HepG2 (cell line): ENCODE measurements around the gene SERINC4. TPM values are rescaled to one million over a fixed set of nuclear protein-coding genes. Genes with fewer than 3 reads are reported as not detected.

Source experiments
- ERF ChIP-seq: IDR thresholded peaks from 2 replicates; pipeline ENCODE4 v1.6.1; 2018; ENCODE audit warnings: missing biosample characterization, missing genetic modification reagents
- HBP1 ChIP-seq: IDR thresholded peaks from 2 replicates; pipeline ENCODE4 v1.6.1; 2016; ENCODE audit warnings: low read depth, control low read depth
- HNRNPK ChIP-seq: fragments of 200-400 bp; formaldehyde crosslinking; IDR thresholded peaks from 2 replicates; pipeline ENCODE4 v1.6.1; 2018; ENCODE audit warnings: low read length, low read depth, moderate library complexity, mild to moderate bottlenecking; ENCODE audit not compliant: poor library complexity, severe bottlenecking
- HOMEZ ChIP-seq: IDR thresholded peaks from 2 replicates; pipeline ENCODE4 v1.6.1; 2016; ENCODE audit warnings: low read depth
- KAT8 ChIP-seq: IDR thresholded peaks from 2 replicates; pipeline ENCODE4 v1.6.1; 2016; ENCODE audit warnings: missing genetic modification reagents, missing compliant biosample characterization
- KDM3A ChIP-seq: IDR thresholded peaks from 2 replicates; pipeline ENCODE4 v1.6.1; 2018; ENCODE audit warnings: low read depth, missing compliant biosample characterization
- MIER2 ChIP-seq: IDR thresholded peaks from 2 replicates; pipeline ENCODE4 v1.6.1; 2016; ENCODE audit warnings: missing biosample characterization, missing genetic modification reagents
- NFAT5 ChIP-seq: sonication (generic); formaldehyde crosslinking; IDR thresholded peaks from 2 replicates; pipeline ENCODE4 v1.4.0; 2020; ENCODE audit warnings: missing genetic modification reagents
- SMAD1 ChIP-seq: sonication (generic); formaldehyde crosslinking; IDR thresholded peaks from 2 replicates; pipeline ENCODE4 v1.4.0; 2020; ENCODE audit warnings: missing genetic modification reagents, low read depth, mild to moderate bottlenecking, borderline replicate concordance
- TMF1 ChIP-seq: sonication (generic); formaldehyde crosslinking; IDR thresholded peaks from 2 replicates; pipeline ENCODE4 v1.8.1; 2022; ENCODE audit warnings: low read depth, missing genetic modification reagents
- TOPORS ChIP-seq: sonication (generic); formaldehyde crosslinking; IDR thresholded peaks from 2 replicates; pipeline ENCODE4 v1.8.0; 2023; ENCODE audit warnings: mild to moderate bottlenecking, missing genetic modification reagents
- ZBTB7A ChIP-seq: sonication (generic); formaldehyde crosslinking; IDR thresholded peaks from 2 replicates; pipeline ENCODE4 v1.8.0; 2022; ENCODE audit warnings: mild to moderate bottlenecking, missing genetic modification reagents
- ZNF281 ChIP-seq: sonication (generic); formaldehyde crosslinking; IDR thresholded peaks from 2 replicates; pipeline ENCODE4 v1.4.0; 2020; ENCODE audit warnings: missing genetic modification reagents, borderline replicate concordance
- ZNF574 ChIP-seq: sonication (generic); formaldehyde crosslinking; IDR thresholded peaks from 2 replicates; pipeline ENCODE4 v1.4.0; 2020; ENCODE audit warnings: missing genetic modification reagents
- polyA plus RNA-seq, 8 experiments: library from polyadenylated mRNA; depleted of rRNA in 3 of 8; stranded (reverse) in 7 of 8; unstranded in 1 of 8; fragments of >200 nt; fragmentation: Illumina TruSeq in 4 of 8; extraction: Trizol in 4 of 8; gene quantifications; 2 replicates each; pipeline versions ENCODE4 v1.2.1 to v1.2.3, GENCODE V29; 2011 to 2016; ENCODE audit warnings: low read depth in 4 of 8, missing spikeins in 1 of 8, mixed read lengths in 1 of 8; ENCODE audit not compliant: insufficient read depth in 1 of 8
- total RNA-seq, 5 experiments: library from RNA; depleted of rRNA; stranded (reverse); fragments of >200 nt; fragmentation: Illumina TruSeq; extraction: Trizol; gene quantifications; 2 replicates each; pipeline ENCODE4 v1.2.3, GENCODE V29; 2016; ENCODE audit warnings: low read depth in 1 of 5

The SERINC4 gene
- total and polyA plus RNA-seq, 2 of the 13 experiments (the other 11 are each of a cell fraction or from before 2014, with no cell fraction given) = not detected

- TF ChIP-seq HOMEZ (CRISPR knock-in tag) = 0 out of 2 replicates have a peak, but pooled peaks have one; percentile 40
- peak; percentile 32; the same call in 1 of the 2 replicates for TF ChIP-seq HBP1 (CRISPR knock-in tag)
- peak; percentile 64; the same call in 1 of the 2 replicates for TF ChIP-seq SMAD1 (CRISPR knock-in tag)
- TF ChIP-seq KAT8 (CRISPR knock-in tag) = peak; percentile 54; the same call in 1 of the 2 replicates
- TF ChIP-seq ZBTB7A (CRISPR knock-in tag) = peak; percentile 76
- 0 out of 2 replicates have a peak, but pooled peaks have one; percentile 29 for TF ChIP-seq MIER2 (CRISPR knock-in tag)
- TF ChIP-seq KDM3A (CRISPR knock-in tag) = 0 out of 2 replicates have a peak, but pooled peaks have one; percentile 40
- TF ChIP-seq ZNF281 (CRISPR knock-in tag) = peak; percentile 89
- peak; percentile 61 for TF ChIP-seq NFAT5
- TF ChIP-seq ERF (CRISPR knock-in tag) = 0 out of 2 replicates have a peak, but pooled peaks have one; percentile 56
- peak; percentile 71; the same call in 1 of the 2 replicates for TF ChIP-seq TOPORS
- TF ChIP-seq TMF1 (CRISPR knock-in tag) = 0 out of 2 replicates have a peak, but pooled peaks have one; percentile 58
- peak; percentile 65 for TF ChIP-seq HNRNPK
- TF ChIP-seq ZNF574 (CRISPR knock-in tag) = peak; percentile 81
Observed at GRCh38 chr15:43746245-43746902, 53.6 kb downstream of the SERINC4 start, which contains the start of gene PDIA3 (continued).
